ENCODE data around the gene ATP6V0B. TPM values are rescaled to one million over a fixed set of nuclear protein-coding genes. Genes with fewer than 3 reads are reported as not detected.

ATP6V0B gene
- total and polyA plus RNA-seq, 10 of the 15 experiments (the other 5 are each of a cell fraction or from before 2014, with no cell fraction given), result 65.3 to 250 (median 144) TPM

GRCh38 chr1:44010935-44011471 lies 36.2 kb downstream of the ATP6V0B start:
- no peak overlapping the region for H3K4me3 ChIP-seq
- H2AFZ ChIP-seq (ENCODE audit: control insufficient read depth, low read depth, low read length), result no peak overlapping the region
- no peak for DNase-seq (ENCODE audit: low read depth, low spot score)
- CTCF ChIA-PET, result interaction anchor here (1.0 to 1.6 kb wide), 3 partner anchors 17 to 37 kb away, joined by 3 to 16 read pairs (median 5); no protein-coding TSS in a partner anchor
- in situ Hi-C loops (cut with MboI) (no loop called here), intact Hi-C loops (cut with micrococcal nuclease; ENCODE audit: unreplicated experiment) (no loop called here)
- H4K20me1 ChIP-seq (ENCODE audit: control insufficient read depth, insufficient read depth), result no peaks in the 10 kb centered on the region
- H3K4me2 ChIP-seq (ENCODE audit: control insufficient read depth, insufficient read depth), result no peak overlapping the region
- H3K4me1 ChIP-seq (ENCODE audit: control insufficient read depth, insufficient read depth, low read length), result no peaks in the 10 kb centered on the region
- no peaks in the 10 kb centered on the region for H3K79me2 ChIP-seq (ENCODE audit: control insufficient read depth, insufficient read depth, low read length)
- no peak overlapping the region for H3K27ac ChIP-seq (ENCODE audit: control insufficient read depth, insufficient read depth)
- no peaks in the 10 kb centered on the region for H3K9me3 ChIP-seq (replicated peaks; ENCODE audit: control insufficient read depth, insufficient read depth, low read length)
- H3K36me3 ChIP-seq (ENCODE audit: control insufficient read depth in 2 of 2, insufficient read depth in 2 of 2, low read length in 1 of 2), result no peaks in the 10 kb centered on the region
- H3K9ac ChIP-seq (ENCODE audit: control insufficient read depth, insufficient read depth, low read length), result no peak overlapping the region
- TF ChIP-seq POLR2AphosphoS2 (IDR thresholded peaks at IDR 0.05; ENCODE audit: low read depth, low read length) (no peak), SRF (IDR thresholded peaks at IDR 0.05; ENCODE audit: low read depth in 2 of 2, low read length in 2 of 2) (no peak), SUZ12 (IDR thresholded peaks at IDR 0.05; ENCODE audit: unreplicated experiment) (no peak), SKIL (IDR thresholded peaks at IDR 0.05; ENCODE audit: low read depth, poor library complexity, severe bottlenecking) (no peak), CHD1 (IDR thresholded peaks at IDR 0.05; ENCODE audit: low read depth, low read length) (no peak), BCLAF1 (IDR thresholded peaks at IDR 0.05) (no peak), JUNB (IDR thresholded peaks at IDR 0.05) (no peak), CREM (IDR thresholded peaks at IDR 0.05; ENCODE audit: low read depth) (no peak)
- TF ChIP-seq, protein P1, sequence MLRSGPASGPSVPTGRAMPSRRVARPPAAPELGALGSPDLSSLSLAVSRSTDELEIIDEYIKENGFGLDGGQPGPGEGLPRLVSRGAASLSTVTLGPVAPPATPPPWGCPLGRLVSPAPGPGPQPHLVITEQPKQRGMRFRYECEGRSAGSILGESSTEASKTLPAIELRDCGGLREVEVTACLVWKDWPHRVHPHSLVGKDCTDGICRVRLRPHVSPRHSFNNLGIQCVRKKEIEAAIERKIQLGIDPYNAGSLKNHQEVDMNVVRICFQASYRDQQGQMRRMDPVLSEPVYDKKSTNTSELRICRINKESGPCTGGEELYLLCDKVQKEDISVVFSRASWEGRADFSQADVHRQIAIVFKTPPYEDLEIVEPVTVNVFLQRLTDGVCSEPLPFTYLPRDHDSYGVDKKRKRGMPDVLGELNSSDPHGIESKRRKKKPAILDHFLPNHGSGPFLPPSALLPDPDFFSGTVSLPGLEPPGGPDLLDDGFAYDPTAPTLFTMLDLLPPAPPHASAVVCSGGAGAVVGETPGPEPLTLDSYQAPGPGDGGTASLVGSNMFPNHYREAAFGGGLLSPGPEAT (IDR thresholded peaks at IDR 0.05; ENCODE audit: low read depth), result no peak
- SMC1A ChIA-PET (ENCODE audit: uncharacterized antibody, unreplicated experiment), result no interaction called here
- BruUV-seq (replicated peaks), result no TSS peak
- WGBS (ENCODE audit: insufficient coverage, insufficient replicate concordance, low lambda C conversion rate, missing lambda C conversion rate), result 53% methylated on average over 11 of the region's 11 CpGs
- FAIRE-seq, result no peak
- RAD21 ChIA-PET (ENCODE audit: unreplicated experiment), result no interaction called here
- ATAC-seq, result no peak
- H3K27me3 ChIP-seq (replicated peaks in 1 of 2; ENCODE audit: control insufficient read depth in 2 of 2, insufficient read depth in 2 of 2, low read length in 1 of 2), result no peaks in the 10 kb centered on the region; a peak in 1 of 4 replicates
- POLR2A ChIA-PET, result no interaction called here

Measured in GM12878 (cell line).